Myocyte (in vitro differentiated cells): ENCODE measurements around the gene AMELY. TPM values are rescaled to one million over a fixed set of nuclear protein-coding genes. Genes with fewer than 3 reads are reported as not detected.

Experiments used
- total RNA-seq: library from RNA; depleted of rRNA; stranded (reverse); fragments of >200 nt; gene quantifications from 2 replicates; pipeline ENCODE4 v1.2.3, GENCODE V29; 2014

Gene AMELY
- total RNA-seq, 1 donor from 2014 or later: not detected

Other genes starting within 250 kb of the AMELY start
- gene TBL1Y, start 1.1 kb downstream of the AMELY start, total RNA-seq: not detected in 2 replicates